ENCODE data around the gene SLC22A2.

SLC22A2 gene

GRCh38 chr6:160258346-160259142, at the start of gene SLC22A2:
Gene SLC22A2 (minus strand): TSS chr6:160258821. CDS start chr6:160258757, 64 bp downstream.
- H3K9me3 ChIP-seq (ENCODE audit: control insufficient read depth, insufficient read depth, low read depth, low read length), result no peaks in the 10 kb centered on the region

GRCh38 chr6:160305926-160306713, 47.5 kb upstream of the SLC22A2 start:
- POLR2A ChIA-PET, result no interaction called here

More at GRCh38 chr6:160258346-160259142, at the start of gene SLC22A2:
- ChIA-PET CTCF (interaction anchor here (0.6 kb wide), 1 partner anchor 82 kb away, joined by 4 read pairs; no protein-coding TSS in a partner anchor), POLR2A (no interaction called here)
- H3K36me3 ChIP-seq (ENCODE audit: control insufficient read depth in 2 of 2, insufficient read depth in 1 of 2, low read length in 2 of 2), result no peaks in the 10 kb centered on the region
- H3K4me3 ChIP-seq (ENCODE audit: low read depth, low read length), result no peak within 1 kb of the TSS
- no peak within 1 kb of the TSS for H3K27ac ChIP-seq (ENCODE audit: extremely low read depth, low read depth, low read length)
- peaks cover 15% of the 10 kb centered on the region for H3K4me1 ChIP-seq (ENCODE audit: control insufficient read depth, insufficient read depth, low read length)
- TF ChIP-seq PRDM4 (tag by site-specific recombination; IDR thresholded peaks at IDR 0.05) (no peak), ZNF654 (tag by site-specific recombination; IDR thresholded peaks at IDR 0.05; ENCODE audit: low read depth) (no peak), ZIC2 (tag by site-specific recombination; IDR thresholded peaks at IDR 0.05) (peak; percentile 73)

More at GRCh38 chr6:160305926-160306713, 47.5 kb upstream of the SLC22A2 start:
- no peaks in the 10 kb centered on the region for H3K36me3 ChIP-seq (ENCODE audit: control insufficient read depth in 2 of 2, insufficient read depth in 1 of 2, low read length in 2 of 2)
- CTCF ChIA-PET, result interaction anchor here (0.6 to 1.7 kb wide), 4 partner anchors 10 to 168 kb away, joined by 3 to 8 read pairs (median 4); partner anchors contain the start of gene SLC22A3
- H3K9me3 ChIP-seq (ENCODE audit: control insufficient read depth, insufficient read depth, low read depth, low read length), result no peaks in the 10 kb centered on the region
- H3K4me3 ChIP-seq (ENCODE audit: low read depth, low read length), result no peak overlapping the region
- H3K4me1 ChIP-seq (ENCODE audit: control insufficient read depth, insufficient read depth, low read length), result no peaks in the 10 kb centered on the region
- no peak overlapping the region for H3K27ac ChIP-seq (ENCODE audit: extremely low read depth, low read depth, low read length)
- TF ChIP-seq TCF7L2 (IDR thresholded peaks at IDR 0.05; ENCODE audit: borderline replicate concordance, low read depth, low read length), result no peak
- TF ChIP-seq ZNF214 (tag by site-specific recombination; IDR thresholded peaks at IDR 0.05; ENCODE audit: borderline replicate concordance), result no peak
- no peak for TF ChIP-seq ELK4 (IDR thresholded peaks at IDR 0.05; ENCODE audit: borderline replicate concordance, low read depth, low read length)
- TF ChIP-seq ZNF266 (tag by site-specific recombination; IDR thresholded peaks at IDR 0.05; ENCODE audit: low read depth), result no peak
- TF ChIP-seq ZNF76 (tag by site-specific recombination; IDR thresholded peaks at IDR 0.05; ENCODE audit: borderline replicate concordance, low read depth), result no peak
- TF ChIP-seq ZNF121 (tag by site-specific recombination; IDR thresholded peaks at IDR 0.05), result no peak
- no peak for TF ChIP-seq ZNF391 (tag by site-specific recombination; IDR thresholded peaks at IDR 0.05; ENCODE audit: borderline replicate concordance, low read depth)
- TF ChIP-seq ZNF571 (tag by site-specific recombination; IDR thresholded peaks at IDR 0.05), result no peak
- no peak for TF ChIP-seq KLF16 (tag by site-specific recombination; IDR thresholded peaks at IDR 0.05)
- TF ChIP-seq ZNF354C (tag by site-specific recombination; IDR thresholded peaks at IDR 0.05; ENCODE audit: borderline replicate concordance, low read depth), result no peak
- no peak for TF ChIP-seq ZNF785 (tag by site-specific recombination; IDR thresholded peaks at IDR 0.05)
- TF ChIP-seq MYNN (tag by site-specific recombination; IDR thresholded peaks at IDR 0.05; ENCODE audit: borderline replicate concordance), result no peak
- TF ChIP-seq ZNF202 (tag by site-specific recombination; IDR thresholded peaks at IDR 0.05; ENCODE audit: borderline replicate concordance), result no peak
- no peak for TF ChIP-seq ZBTB6 (tag by site-specific recombination; IDR thresholded peaks at IDR 0.05)
- no peak for TF ChIP-seq MZF1 (tag by site-specific recombination; IDR thresholded peaks at IDR 0.05; ENCODE audit: borderline replicate concordance)
- no peak for TF ChIP-seq ZNF2 (tag by site-specific recombination; IDR thresholded peaks at IDR 0.05)
- TF ChIP-seq ZNF645 (tag by site-specific recombination; IDR thresholded peaks at IDR 0.05), result no peak
- no peak for TF ChIP-seq ZNF324 (tag by site-specific recombination; IDR thresholded peaks at IDR 0.05)
